ENCODE data around the gene DNAH11. TPM values are rescaled to one million over a fixed set of nuclear protein-coding genes. Genes with fewer than 3 reads are reported as not detected.

The DNAH11 gene
- polyA plus RNA-seq, 3 donors, result 1.9 to 3.3 (median 1.9) TPM

DNA sequence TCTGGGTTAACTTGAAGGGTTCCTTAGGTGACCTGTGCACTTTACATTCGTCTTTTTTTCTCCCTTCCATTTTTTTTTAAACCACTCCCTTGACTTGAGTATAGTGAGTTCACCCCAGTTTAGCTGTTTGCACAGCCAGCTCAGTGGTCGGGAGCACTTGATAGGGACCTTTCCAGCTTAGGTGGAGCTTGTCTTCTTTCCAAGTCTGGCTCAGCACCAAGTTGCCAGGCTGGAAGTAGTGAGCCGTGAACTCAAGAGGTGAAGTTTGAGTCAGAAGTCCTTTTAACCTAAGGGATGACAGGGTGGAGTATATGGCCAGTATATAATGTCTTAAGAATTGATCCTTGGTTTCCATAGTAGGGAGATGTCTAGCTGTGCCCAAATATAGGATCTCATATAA lies 7.2 kb downstream of the DNAH11 start:
- DNase-seq, result no peak

DNA sequence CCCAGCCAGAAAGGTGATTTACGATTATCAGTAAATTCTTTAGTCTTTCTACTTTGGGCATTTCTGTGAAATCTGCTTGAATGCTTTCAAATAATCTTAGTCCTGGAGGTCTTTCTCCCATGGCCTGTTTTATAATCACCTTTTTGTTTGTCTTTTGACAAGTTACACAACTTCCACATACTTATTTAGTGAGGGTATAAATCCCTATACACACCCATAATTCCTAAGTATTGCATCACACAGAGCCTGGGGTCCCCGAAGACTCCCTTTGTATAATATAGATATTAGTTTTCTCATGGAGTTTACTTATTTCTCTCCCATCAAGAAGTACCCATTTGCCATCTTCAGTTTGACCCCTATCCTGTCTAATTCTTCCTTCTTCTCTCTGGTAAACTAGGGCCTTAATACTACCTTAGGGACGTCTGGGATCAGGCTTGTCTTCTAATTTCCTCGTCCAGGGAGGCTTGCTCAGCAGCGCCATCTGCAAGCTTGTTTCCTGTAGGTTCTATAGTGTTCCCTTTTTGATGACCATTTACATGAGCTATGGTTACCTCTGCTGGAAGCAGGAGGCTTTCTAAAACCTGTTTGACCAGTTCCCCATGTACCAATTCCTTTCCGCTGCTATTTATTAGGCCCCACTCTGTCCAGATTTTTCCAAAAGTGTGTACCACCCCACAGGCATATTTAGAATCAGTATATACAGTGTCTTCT lies 8.1 kb downstream of the DNAH11 start:
- no peak for DNase-seq

DNA sequence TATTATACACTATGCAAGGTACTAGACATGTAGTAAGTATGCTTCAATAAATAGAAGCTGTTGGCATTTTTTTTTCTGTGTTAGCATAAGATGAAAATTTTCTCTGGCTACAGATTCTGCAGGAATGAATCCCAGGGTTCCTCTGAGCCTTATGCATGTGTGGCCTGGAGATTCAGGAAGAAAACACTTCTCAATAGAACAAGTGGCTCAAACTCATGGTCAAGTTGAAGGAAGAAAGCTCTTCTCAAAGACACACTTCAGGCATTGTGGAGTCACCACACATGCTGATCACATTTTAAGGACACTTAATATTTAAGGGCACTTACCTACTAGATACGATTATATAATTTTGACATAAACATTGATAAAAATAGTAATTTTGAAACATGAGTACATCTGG lies 19.5 kb downstream of the DNAH11 start:
- DNase-seq, result no peak

DNA sequence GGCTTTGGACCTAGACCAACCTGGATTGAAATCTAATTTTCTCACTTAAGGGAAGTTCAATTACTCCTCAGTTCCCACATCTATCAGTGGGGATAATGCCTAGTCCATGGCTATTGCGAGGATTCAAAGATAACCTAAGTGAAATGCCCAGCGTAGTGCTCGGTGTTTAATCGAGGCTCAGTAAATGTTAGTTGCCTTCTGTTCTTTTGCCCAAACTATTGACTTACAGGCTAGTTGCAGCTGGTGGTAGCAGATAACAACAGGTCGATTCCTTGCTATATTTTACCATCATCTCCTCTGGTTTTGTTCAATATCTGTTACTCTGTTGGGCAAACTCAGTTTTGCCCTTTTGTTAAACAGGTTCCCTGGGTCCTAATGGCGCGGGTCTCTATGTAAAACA lies 22.8 kb downstream of the DNAH11 start:
- no peak for DNase-seq

DNA sequence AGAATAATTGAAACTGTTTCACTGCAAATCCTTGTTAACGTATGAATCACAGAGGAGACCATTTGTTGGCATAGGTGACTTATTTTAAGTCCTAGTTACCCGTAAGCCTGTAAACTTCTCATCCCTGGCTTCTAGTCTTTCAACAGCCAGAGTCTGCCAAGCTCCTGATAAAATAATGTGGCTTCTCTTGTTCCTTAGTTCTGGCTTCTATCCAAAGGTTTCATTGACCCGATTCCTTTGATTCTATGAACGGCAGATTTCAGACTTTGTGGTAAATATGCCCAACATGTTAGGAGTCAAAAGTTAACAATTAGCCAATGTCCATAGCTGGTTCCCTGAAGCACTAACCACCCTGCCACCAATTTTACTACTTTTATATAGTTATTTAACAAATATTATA lies 23.3 kb downstream of the DNAH11 start:
- DNase-seq, result no peak

DNA sequence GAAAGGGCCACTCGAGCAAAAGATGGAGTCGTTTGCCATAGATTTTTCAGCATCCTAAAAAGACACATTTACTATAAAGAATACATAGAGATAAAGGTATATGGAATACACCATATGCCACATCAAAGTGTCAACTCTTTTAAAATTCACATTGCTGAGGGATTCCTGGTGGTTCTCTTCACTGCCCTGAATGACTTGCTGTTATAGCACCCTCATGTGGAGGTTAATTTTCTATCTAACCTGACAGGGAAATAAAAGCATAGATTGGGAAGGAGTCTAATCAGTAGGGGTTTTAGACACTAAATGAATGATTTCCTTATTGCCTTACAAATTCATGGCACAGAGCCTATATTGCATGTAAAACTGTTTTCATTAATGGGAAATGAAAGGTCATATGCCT lies 25.9 kb downstream of the DNAH11 start:
- no peak for DNase-seq

DNA sequence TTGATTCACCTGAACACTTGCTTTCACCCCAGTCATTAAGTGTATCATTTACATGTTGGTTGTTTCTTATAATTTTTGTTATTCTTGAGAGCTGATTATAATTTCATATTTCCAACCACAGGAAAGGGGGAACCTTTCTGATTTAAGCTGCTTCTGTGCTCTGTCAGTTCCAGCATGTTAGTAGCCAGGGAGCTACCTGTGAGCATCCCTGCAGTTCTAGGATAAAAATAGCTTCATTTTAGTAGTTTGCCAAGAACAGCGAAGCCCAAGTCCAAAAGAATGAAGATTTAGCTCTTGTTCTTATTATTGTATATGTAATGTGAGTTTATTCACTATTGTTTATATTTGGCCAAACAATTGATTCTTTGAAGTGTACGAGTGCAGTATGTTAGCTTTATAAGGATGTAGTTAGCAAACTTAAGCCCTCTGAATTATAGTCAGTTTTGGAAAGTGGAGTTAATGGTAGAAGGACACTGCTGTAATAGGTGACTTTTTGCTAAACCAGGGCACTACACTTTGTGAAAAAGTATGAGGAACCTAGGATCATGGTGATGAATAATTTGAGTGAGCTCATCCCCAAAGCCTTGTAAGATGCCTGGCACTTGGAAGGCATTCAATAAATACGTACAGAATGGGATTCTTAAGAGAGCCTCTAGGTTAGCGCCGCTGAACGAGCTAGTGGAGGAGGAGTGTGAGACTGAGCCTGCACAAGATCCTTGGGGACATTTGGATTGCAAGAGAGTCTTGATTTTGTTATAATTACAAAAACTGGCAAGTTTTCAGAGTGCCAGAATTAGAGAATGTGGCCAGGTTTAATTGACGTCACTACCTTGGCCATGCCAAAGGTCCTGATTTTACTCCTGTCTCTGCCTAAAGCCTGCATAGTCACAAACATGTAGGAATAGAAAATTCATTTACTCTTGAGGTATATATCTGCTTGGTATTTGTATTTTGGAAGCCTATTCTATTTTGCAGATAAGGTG lies 29.8 kb downstream of the DNAH11 start:
- DNase-seq, result no peak

DNA sequence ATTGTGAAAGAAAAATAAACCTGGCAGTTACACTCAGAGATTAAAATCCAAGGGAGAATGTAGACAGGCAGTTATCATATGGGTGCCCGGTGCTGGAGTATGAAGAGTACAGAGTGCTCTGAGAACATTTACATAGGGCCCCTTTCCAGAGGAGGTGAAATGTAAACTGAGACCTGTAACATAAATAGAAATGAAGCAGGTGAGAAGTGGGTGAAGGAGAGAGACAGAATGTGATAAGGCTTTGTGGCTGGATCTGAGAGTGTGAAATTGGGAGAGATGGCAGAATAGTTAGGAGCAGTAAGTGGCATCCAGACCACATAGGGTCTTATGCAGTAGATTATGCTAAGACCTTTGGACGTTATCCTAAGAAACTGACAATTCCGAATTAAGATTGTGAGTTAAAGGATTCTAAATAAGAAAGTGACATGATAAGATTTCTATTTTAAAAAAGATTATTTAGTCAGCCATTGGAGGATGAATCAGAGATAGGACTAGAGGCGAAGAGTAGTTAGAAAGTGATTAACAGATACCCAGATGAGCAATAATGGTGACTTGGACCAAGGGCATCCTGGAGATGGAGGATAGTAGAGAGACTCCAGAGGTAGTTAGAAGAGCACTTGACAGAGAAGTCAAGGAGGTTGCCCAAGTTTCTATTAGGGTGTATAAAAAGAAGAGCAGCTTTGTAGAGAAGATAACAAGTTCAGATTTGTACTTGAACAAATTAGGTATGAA lies 36.7 kb downstream of the DNAH11 start:
- no peak for DNase-seq

DNA sequence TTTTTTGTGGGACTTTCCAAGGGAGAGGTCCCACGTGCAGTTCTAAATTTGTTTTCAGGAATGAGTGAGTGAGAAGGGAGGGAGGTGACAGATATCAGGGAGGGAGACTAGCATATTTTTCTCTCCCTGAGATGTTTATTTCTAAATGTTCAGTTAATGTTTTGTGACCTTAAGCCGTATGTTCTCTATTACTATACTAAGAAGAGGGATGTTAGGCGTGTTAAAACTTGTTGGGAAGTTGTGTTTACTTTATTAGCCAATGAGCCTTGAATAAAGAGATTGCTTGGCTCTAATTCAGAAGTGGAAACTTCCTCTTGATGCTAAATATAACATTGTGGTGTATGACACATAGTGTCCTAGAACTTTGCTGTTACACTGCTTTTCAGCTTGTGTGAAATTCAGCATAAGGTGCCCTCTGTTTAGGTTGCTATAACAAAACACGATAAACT lies 37.3 kb downstream of the DNAH11 start:
- no peak for DNase-seq

DNA sequence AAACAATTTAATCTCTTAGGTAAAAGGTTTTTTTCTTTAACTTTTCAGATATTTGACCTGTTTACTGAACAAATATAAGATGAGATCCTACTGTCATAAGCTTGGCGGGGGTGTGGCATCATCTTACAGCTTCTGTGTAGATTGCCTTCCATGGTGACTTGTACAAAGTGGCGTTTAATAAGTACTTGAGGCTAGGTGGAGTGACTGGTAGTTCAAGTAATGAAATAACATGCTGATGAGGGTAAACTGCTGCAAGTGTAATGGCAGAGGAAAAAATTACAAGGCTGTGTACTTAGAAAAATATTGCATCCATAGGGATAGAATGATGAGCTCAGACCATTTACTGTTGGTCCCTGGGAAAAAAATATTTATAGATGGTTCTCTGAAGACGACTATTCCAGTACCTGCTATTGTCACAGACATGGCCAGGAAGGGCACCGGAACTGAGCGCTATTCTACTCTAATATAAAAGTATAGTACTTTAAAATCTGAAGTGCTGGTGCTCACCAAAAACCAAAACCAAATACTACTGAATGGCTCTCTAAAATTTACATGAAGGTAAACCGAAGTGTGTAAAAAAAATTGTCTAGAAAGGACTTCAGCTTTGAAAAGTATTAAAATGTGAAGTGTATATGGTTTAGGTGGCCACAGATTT lies 42.4 kb downstream of the DNAH11 start:
- DNase-seq, result no peak

DNA sequence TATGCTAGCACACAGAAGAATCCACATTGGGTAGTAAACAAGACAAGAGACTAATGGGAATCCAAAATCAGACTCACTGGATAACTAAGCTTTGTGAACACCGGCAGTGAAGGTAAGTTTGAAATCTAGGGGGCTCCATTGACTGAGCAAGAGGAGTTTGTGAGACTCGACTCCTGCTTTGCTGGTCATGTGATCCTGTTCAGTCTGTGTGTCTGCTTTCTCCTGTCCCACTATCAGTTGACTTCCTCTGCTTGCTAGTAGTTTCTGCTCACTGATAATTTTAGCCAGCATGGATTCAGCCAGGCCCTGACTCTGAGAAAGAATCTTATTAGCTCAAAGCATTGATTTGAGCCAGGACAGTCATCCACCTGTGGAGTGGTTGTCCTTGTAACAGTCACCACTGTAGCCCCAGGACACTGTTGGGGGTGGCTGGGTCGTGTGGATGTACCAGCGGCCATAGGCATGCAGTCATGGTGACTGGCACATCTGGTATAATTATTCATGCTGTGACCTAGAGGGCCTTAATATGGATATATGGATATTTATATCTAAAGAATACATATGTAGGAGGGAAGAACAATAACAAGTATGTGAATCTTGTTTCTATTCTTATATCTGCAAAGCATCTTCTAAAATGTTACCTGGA lies 44.4 kb downstream of the DNAH11 start:
- DNase-seq, result no peak

DNA sequence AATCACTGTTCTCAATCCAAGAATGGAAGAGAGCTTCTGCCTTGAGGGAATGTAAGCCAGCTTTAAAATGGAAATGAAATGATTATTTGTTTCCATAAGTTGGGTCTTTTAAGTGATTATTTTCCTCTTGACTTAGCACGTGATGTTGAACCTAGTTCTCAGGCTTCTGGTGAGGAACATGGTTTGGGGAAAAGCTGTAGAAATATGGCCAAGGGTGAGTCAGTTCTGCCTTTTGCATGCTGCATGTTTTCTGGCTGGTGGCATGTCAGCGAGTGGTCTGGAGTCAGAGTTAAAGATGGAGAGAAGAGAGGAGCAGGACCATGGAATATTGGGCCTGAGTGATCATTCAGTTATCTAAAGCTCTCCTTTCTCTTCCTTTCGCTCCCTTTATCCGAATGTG lies 54.0 kb downstream of the DNAH11 start:
- DNase-seq, result no peak

DNA sequence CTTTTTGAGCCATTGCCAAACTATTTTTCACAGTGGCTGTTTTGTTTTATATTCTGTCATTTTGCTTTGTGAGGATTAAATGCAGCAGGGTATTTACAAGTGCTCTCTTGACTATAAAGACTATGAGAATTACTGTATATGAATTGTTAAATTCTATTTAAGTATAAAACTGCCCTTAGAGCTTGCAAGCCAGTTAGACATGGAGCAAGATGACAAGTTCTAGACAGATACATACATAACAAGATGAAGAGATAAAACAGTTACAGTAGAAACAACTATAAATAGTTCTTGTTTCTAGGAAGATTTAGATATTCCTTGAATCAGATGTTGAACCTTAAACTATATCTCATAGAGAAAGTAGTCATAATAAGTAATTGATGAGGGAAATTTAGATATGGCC lies 60.6 kb downstream of the DNAH11 start:
- no peak for DNase-seq

DNA sequence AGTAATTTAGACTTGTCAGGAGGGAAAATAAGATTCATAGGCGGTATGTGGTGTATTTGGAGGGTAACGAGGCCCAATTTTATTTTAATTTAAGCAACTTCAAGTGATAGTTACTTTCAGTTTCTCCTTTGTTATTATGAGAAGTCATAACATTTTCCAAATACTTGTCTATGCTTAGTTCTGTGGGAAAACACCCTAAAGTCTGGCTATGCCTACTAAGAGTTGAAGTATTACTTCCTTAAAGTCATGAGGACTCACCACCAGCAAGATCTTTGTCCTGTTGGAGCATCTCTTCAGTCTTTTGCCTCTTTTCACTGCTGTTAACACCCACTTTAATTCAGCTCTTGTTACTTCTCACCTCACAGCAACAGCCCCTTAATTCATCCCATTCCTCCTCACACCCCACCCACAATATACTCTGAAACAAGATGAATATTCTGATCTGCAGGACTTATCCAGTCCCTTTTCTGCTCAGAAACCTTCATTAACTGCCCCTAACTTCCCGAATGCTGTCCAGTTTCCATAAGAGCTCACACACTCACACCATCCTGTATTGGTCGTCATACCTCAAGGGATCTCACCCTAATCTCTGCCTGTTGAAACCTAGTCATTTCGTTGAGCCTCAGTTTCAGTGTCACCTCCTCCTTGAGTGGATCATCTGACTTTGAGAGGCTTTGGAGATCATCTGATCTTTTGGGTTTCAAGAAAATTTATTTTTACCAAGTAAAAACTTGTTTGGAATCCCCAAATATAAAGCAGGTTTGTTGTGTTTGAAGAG lies 61.3 kb downstream of the DNAH11 start:
- no peak for DNase-seq

DNA sequence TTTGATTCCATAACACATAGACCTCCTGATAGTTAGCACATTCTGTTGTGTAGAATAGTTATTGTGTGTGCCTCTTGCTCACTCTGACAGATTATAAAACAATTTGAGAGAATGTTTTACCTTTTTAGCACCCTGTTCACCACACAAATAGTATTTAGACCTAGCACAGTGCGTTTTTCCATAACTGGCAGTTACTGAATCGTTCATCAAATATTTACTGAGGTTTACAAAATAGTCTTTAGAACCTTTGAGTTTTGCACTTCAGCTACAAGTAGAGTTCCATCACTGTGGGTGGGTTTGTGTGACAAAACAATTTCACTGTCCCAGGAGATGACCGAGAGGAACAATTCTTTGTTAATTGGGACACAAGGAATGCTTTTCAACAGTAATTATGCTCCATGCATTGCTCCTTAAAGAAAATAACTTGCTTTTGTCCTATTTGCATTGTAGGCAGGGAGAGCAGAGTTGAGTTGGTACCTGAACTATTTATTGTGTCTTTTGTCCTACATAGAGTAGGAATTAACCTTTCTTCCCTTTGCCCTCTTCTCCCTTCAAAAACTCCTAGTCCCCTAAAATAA lies 62.3 kb downstream of the DNAH11 start:
- DNase-seq, result no peak

DNA sequence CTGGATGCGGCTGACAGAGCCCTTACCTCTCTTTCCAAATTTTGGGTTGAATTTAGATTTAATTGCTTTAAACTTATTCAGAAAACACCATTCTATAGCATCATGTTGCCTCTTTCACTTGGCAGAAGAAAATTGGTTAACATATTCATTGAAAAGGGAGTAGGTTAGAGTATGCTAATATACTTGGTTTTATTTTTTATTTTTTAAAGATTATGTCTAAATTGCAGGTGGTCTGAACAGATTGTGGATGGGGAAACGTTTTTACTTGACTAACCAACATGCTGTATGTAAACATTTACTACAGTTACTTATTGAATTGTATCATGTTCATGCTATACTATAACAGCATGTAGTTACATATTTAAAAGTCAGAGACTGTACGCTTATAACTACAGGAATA lies 65.6 kb downstream of the DNAH11 start:
- no peak for DNase-seq

DNA sequence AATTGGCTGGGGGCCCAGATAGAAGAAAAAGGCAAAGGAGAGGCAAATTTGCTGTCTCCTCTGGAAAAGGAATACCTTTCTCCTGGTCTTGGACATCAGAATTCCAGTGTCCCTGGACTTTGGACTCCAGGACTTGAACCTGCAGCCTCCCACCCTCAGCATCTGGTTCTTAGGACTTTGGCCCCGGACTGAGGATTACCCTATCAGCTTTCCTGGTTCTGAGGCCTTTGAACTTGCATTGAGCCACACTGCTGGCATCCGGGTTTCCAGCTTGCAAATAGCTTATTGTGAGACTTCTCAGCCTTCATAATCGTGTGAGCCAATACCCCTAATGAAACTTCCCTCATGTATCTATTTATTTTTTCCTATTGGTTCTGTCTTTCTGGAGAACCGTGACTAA lies 68.3 kb downstream of the DNAH11 start:
- DNase-seq, result no peak

DNA sequence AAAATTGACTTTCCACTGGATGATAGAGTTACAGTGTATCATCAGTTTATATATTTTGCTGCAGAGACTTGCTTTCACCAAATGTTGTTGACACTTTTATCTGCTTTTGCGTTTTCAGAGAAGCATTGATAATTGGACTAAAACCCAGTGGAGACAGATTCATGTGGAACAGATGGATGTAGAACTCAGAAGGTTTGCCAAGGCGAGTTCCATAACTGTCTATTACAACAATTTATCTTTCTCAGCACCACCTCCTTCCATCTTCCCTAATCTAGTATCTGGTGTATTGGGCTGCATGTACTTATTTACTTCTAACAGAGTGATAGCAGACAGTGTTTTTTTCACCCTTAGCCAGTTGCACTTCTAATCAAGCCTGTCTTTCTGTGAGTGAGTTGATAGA lies 73.3 kb downstream of the DNAH11 start:
- no peak for DNase-seq

DNA sequence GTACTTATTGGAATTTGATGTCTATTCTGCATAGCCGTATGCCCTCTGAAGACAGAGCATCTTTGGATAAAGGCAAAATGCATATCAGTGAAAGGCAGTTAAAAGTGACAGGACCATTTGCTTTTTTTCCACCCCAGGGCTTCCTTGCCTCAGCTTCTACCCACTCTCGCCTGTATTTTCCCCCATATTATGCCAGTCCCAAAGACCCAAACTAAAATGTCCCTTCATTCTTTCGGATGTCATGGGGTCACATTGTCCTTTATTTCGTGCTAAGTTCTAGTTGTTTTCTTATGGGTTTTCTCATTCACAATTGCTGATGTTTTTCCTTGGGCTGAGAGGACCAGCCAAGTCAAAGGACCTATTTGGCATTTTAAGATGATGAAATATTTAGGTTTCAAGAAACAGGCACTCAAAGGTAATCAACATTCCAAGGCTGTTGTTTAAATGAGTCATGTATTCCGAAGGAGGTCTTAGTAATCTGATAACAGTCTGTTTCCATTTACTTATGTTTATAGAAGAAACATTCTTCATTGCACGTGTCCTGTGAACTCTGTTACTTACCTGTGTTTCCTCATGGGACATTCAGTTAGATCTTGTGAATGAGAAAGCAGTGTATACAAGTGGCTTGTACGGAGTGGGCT lies 74.1 kb downstream of the DNAH11 start:
- no peak for DNase-seq

DNA sequence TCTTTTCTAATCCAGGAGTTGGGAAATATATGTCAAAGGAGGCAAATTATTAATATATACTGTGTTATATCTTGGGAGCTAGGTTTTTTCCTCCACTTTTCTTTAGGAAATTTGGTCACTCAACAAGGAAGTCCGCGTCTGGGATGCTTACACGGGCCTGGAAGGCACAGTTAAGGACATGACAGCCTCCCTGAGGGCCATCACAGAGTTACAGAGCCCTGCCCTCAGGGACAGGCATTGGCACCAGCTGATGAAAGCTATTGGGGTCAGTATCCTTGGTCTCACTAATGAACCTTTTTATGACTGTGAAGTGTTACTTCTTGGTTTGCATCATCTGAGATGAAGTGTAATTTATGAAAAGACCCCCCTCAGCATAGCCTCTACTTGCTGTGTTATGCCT lies 74.7 kb downstream of the DNAH11 start:
- DNase-seq, result no peak
